Ecto neural progenitor cell (in vitro differentiated cells): ENCODE data around the gene BPHL.
"Not testable (repeated sequence)": the region's sequence is repeated elsewhere in the genome, so short reads cannot be mapped to it uniquely, and the experiment has no call there.

Experiments used
- DNase-seq: peaks from one replicate; pipeline ENCODE4 v3.0.0-alpha.2; 2018; ENCODE audit warnings: low spot score

Gene BPHL

DNA sequence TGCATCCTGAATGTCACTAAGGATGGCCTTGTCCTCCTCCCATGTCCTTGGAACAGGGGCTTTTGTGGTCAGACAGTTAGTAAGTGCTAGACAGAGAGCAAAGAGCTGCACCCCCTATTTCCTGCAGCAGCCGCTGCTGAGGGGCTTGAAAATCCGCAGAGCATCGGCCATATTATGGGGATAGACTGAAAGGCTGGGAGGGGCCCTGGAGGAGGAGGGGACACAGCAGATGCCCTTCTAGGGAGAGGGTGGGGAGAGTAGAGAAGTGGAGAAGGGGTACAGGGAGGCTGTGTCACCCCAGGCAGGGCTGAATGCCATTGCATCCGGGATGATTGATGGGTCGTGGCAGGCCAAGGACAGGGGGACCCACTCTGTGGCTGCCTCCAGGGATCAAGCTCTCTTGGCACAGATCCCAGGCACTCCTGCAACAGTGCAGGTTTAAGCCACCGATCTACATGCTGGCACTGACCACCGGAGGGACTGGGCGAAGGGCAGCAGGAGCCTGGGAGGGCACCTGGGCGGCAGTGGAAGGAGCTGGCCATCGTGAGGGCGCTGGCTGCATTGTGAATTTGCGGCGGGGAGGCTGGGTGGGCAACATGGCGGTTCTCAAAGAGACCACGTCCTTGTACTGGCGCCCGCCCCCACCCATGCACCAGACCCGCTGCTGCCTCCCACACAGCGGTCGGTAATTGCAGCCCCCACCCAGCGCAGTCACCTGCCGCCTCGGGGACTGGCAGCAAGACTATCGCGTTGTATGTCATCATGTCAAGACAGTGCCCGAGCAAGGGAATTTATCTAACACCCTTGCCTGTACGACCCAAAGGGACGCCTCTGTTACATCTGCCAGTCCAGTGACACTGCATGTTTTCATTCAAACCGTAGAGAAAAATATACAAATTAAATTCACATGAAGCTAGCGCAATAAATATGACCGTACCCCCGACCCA is 37.9 kb downstream of the BPHL start:
- peak; percentile 66 for DNase-seq

DNA sequence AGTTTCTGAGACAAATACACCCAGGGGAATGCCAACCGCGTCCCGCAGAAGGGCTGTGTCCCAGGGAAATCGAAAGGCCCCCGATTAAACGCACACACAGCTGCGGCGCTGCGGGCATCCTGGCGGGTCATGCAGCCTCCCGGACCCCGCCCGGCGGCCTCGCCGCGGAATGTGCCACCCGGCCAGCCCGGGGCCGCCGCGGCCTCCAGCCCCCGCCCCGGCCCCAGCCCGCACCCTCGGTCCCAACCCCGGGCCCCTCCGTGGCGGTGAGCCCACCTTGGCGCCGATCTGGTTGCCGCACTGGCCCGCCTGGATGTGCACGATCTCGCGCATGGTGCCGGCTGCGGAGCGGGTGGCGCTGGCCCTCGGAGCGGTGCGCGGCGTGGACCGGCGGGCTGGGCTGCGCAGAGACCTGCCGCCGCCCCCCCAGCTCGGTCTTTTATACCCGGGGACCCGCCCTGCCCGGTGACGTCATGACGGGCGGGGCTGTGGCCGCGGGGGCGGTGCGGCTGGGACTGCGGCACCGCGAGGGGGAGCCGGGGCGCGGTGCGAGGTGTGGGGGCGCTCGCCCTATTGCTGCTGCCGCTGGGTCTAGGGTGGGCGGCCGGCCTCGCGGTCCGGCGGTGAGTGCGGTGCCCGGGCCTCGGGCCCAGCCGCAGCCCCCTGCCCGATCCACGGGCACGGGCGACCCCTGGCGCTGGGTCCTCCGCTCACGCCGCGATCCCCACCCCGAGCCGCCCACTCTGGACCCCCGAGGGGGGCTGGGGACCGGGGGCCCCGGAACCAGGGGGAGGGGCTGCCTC is 38.8 kb downstream of the BPHL start, which contains the start of gene TUBB2A:
TSS of gene TUBB2A (minus strand) at position 414 of the 803 bp plus-strand sequence. CDS start at position 333, 81 bp downstream.
- DNase-seq = peak; percentile 89

- DNase-seq = no peak
Measured at GRCh38 chr6:3159805-3160781, 41.6 kb downstream of the BPHL start.

DNA sequence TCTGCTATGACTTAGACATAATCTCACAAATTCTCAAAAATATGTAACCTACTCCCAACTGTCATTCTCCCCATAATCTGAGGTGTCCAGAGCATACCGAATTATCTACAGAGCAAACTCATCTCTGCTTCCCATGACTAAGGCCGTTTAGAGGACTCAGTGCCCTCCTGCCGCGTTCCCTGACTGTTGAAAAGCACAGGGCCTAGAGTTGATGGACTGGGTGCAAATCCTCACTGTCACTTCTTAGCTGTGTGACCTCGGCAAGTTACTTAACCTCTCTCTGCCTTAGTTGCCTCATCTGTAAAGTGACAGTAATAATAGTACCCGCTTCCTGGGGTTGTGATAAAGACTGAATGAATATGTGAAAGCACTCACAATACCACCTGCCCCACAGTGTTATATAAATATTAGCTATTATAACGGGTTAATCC is 43.6 kb downstream of the BPHL start:
- DNase-seq = no peak

- DNase-seq = peak; percentile 86
Measured at GRCh38 chr6:3162565-3163247, 44.2 kb downstream of the BPHL start.

GRCh38 chr6:3163248-3163594 is 44.7 kb downstream of the BPHL start:
- DNase-seq = no peak

- DNase-seq = no peak
Measured at GRCh38 chr6:3164388-3164787, 45.9 kb downstream of the BPHL start.

DNA sequence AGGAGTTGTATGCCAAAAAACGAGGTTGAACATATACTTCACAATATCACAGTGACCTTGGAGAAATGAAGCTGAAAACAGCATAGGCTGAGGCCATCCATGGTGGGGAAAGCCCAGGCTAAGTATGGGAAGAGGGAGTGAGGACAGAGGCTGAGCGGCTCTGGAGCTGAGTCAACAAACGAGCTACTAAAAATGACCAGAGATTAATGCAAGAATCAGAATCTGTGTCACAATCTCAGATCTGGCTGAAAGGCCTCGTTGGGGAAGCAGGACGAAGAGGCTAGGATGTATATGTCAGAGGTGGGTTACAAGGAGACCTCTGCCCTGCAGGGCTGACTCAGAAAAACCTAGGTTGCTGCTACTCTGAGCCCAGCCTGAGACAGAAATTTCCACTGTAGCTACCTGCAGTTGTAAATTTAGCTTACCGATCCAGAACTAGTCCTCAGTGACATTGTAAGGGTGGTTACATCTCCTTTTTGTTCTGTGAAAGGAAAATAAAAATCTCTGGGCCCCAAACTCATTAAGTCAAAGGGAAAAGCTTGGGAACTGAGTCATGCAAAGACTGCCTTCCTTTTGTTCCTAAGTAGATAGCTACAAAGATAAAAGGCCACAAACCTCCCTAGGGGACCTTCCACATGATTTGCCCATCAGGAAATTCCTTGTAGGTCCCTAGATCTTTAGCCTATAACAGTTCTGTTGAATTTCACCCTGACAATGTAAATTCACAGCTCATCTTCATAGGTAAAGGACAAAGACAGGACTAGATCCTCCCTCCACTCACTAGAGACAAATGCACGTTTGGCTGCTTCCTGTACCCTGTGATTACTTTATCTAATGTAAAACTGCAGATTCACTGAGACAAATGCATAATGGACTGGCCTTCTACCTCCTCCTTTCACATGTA is 47.4 kb downstream of the BPHL start:
- no peak for DNase-seq

DNA sequence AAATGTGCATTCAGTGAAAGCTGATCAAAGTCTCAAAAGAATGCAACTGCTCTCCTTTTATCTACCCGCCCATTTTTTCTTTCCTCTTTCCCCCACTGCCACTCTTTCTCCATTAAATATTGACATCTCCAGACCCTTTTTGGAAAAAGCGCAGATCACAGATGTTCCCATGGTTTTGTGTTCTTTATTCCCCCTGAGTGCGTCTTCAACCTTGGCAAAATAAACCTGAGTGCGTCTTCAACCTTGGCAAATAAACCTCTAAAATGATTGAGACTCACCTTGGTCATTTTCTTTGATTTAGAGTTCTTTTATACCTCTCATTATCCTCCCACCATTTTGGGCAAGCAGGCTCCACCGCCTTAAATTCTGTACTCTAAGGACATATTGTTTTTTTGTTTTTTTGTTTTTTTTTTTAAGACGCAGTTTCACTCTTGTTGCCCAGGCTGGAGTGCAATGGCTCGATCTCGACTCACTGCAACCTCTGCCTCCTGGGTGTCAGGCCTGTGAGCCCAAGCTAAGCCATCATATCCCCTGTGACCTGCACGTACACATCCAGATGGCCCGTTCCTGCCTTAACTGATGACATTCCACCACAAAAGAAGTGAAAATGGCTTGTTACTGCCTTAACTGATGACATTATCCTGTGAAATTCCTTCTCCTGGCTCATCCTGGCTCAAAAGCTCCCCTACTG is 48.2 kb downstream of the BPHL start:
- not testable (repeated sequence) for DNase-seq

DNA sequence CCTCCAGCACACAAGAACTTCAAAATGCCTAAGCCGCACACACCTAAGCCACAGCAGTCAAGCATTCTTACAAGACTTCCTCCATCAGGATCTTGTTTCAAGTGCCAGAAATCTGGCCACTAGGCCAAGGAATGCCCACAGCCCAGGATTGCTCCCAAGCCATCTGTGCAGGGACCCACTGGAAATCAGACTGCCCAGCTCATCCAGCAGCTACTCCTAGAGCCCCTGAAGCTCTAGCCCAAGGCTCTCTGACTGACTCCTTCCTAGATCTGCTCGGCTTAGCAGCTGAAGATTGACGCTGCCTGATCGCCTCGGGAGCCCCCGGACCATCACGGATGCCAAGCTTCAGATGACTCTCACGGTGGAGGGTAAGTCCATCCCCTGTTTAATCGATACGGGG is 49.5 kb downstream of the BPHL start:
- DNase-seq = not testable (repeated sequence)

DNA sequence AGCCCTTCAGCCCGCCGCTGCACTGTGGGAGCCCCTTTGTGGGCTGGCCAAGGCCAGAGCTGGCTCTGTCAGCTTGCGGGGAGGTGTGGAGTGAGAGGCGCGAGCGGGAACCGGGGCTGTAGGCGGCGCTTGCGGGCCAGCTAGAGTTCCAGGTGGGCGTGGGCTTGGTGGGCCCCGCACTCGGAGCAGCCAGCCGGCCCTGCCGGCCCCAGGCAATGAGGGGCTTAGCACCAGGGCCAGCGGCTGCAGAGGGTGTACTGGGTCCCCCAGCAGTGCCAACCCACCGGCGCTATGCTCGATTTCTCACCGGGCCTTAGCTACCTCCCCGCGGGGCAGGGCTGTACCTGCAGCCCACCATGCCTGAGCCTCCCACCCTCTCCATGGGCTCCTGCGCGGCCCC is 52.2 kb downstream of the BPHL start:
- DNase-seq = not testable (repeated sequence)

DNA sequence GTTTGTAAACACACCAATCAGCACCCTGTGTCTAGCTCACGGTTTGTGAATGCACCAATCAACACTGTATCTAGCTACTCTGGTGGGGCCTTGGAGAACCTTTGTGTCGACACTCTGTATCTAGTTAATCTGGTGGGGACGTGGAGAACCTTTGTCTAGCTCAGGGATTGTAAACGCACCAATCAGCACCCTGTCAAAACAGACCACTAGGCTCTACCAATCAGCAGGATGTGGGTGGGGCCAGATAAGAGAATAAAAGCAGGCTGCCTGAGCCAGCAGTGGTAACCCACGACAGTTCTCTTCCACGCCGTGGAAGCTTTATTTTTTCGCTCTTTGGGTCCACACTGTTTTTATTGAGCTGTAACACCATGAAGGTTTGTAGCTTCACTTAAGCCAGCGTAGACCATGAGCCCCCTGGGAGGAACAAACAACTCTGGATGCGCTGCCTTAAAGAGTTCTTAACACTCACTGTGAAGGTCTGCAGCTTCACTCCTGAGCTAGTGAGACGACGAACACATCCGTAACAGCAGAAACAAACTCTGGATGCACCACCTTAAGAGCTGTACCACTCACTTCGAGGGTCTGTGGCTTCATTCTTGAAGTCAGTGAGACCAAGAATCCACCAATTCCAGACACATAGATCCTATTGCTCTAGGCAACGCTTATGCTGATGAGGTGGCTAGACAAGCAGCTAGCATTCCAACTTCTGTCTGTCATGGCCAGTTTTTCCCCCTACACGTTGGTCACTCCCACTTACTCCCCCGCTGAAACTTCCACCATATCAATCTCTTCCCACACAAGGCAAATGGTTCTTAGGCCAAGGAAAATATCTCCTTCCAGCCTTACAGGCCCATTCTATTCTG is 53.0 kb downstream of the BPHL start:
- not testable (repeated sequence) for DNase-seq

DNA sequence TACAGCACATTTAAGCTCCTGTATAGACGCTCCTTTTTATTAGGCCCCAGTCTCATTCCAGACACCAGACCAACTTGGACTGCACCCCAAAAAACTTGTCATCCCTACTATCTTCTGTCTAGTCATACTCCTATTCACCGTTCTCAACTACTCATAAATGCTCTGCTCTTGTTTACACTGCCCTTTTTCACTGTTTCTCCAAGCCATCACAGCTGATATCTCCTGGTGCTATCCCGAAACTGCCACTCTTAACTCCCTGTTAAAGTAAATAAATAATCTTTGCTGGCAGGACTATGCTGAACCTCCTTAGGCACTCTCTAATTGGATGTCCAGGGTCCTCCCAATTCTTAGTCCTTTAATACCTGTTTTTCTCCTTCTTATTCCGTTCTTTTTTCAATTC is 54.3 kb downstream of the BPHL start:
- not testable (repeated sequence) for DNase-seq

DNA sequence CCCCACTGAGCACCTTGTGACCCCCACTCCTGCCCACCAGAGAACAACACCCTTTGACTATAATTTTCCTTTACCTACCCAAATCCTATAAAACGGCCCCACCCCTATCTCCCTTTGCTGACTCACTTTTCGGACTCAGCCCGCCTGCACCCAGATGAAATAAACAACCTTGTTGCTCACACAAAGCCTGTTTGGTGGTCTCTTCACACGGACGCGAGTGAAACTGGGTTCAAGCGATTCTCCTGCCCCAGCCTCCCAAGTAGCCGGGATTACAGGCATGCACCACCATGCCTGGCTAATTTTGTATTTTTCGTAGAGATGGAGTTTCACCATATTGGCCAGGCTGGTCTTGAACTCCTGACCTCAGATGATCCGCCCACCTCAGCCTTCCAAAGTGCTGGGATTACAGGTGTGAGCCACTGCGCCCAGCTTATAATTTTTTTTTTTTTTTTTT is 55.2 kb downstream of the BPHL start:
- not testable (repeated sequence) for DNase-seq

GRCh38 chr6:3175715-3176402 is 57.3 kb downstream of the BPHL start:
- DNase-seq = no peak

DNA sequence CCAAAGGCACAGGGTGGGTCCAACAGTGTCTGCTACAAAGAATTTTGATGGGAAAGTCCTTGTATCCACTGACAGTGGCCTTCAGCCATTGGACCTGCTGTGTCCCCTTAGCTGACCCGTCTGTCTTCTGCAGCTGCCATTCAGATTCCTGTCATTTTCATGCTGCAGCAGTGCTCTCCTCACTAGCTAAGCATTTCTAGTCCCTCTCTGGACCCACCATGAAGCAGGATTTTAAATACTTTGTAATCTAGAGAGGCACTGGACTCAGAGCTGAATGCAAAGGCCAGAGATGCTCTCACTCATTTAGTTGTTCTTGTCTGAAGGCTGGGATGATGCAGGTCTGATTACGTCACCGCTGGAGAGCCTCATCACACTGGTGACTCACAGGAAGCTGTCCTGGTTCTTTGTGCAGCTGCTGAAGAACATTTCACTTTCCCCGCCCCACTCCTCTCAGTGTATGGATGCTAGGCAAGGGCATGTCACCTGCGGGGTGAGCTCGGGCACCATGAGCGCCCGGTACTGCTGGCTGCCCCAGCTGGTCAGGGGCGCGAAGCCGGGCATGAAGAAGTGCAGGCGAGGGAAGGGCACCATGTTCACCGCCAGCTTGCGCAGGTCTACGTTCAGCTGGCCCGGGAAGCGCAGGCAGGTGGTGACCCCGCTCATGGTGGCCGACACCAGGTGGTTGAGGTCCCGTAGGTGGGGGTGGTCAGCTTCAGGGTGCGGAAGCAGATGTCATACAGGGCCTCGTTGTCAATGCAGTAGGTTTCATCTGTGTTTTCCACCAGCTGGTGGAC is 58.2 kb downstream of the BPHL start:
- no peak for DNase-seq

DNA sequence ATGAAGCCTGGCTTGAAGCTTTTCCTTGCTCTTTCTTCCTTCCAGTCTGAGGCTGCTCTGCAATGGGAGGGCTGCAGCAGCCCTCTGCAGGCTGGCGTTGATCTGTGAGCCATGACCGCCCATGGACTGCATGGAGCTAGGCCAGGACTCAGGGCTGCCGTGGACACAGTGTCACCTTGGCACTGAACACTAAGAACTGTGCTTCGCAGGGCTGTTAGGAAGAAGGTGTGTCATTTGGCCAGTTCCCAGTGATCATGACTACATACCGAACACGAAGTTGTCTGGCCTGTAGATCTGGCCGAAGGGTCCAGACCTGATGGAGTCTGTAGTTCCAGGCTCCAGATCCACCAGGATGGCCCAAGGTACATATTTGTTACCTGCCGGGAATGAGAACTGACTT is 60.2 kb downstream of the BPHL start:
- not testable (repeated sequence) for DNase-seq
